Measurements from ENCODE around the gene FLRT2. TPM values are rescaled to one million over a fixed set of nuclear protein-coding genes. Genes with fewer than 3 reads are reported as not detected.

The FLRT2 gene
- total RNA-seq, 2 donors from 2014 or later, result 6.8 to 59.1 TPM

DNA sequence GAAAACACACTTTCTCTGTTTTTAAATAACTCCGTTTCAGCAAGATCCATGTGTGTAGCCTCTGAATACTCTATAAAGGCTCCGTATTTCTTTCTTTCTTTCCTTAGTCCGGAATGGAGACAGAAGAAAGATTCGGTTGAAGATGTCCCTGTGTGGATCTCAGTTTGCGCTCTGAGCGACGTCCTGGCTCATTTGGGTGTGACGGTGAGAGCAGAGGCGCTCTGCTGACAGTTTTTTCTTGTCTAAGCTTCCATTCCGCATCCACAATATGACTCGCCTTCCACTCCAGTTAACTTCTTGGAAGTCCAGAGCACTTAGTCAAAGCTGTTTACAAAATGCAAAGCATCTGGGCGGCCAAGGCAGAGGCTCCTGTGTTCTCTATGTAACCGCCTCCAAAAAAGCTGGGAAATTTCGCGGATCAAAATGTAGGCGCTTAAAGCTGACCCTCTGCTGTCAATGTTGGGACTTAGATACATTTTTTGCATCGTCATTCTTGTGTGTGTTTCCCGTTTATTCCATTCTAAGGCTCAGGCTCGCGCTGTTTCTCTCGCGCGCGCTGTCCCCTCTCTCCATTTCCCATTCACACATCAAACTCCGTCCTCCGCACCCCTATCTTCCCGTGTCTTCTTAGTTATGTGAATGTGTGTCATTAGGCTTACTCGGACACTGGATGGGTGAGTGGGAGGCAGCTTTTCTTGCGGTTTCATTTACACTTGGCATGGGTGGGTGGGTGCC, 880 bp upstream of the FLRT2 start:
- no peaks in the 10 kb centered on the region for H3K9me3 ChIP-seq
- DNase-seq (ENCODE audit: low spot score), result no peak
- intact Hi-C loops (cut with DNase I), result no loop called here
- TF ChIP-seq, protein P1, sequence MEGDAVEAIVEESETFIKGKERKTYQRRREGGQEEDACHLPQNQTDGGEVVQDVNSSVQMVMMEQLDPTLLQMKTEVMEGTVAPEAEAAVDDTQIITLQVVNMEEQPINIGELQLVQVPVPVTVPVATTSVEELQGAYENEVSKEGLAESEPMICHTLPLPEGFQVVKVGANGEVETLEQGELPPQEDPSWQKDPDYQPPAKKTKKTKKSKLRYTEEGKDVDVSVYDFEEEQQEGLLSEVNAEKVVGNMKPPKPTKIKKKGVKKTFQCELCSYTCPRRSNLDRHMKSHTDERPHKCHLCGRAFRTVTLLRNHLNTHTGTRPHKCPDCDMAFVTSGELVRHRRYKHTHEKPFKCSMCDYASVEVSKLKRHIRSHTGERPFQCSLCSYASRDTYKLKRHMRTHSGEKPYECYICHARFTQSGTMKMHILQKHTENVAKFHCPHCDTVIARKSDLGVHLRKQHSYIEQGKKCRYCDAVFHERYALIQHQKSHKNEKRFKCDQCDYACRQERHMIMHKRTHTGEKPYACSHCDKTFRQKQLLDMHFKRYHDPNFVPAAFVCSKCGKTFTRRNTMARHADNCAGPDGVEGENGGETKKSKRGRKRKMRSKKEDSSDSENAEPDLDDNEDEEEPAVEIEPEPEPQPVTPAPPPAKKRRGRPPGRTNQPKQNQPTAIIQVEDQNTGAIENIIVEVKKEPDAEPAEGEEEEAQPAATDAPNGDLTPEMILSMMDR (IDR thresholded peaks at IDR 0.05), result no peak
- no peak for TF ChIP-seq POLR2A (IDR thresholded peaks at IDR 0.05)
- peak overlapping the region; percentile 28 to 37 for H3K27ac ChIP-seq
- 1% methylated on average over 29 of the region's 29 CpGs for WGBS
- peak overlapping the region; percentile 42 to 49 for H3K4me3 ChIP-seq
- H3K36me3 ChIP-seq, result no peaks in the 10 kb centered on the region
- peaks cover 17% of the 10 kb centered on the region for H3K27me3 ChIP-seq (replicated peaks; ENCODE audit: insufficient read depth)
- H3K4me1 ChIP-seq (replicated peaks), result no peaks in the 10 kb centered on the region

DNA sequence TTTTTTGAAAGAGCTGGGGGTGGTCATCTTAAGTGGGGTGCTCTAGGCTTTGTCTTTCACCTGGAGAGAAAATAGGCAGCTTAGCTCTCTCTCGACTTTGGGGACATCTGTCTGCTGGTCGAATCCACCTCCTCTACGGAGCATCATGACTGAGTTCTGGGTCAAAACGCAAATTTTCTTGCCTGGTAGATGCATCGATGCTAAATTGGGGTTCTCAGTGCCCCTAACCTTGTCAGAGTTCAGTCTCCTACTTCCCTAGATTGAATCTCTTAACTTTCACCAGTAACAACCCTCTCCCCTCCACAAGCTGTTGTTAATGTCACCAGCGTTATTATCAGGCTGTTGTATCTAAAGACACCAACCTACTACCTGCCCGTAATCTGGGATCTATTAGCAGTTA, 682 bp downstream of the FLRT2 start:
- no peaks in the 10 kb centered on the region for H3K36me3 ChIP-seq
- H3K4me1 ChIP-seq (replicated peaks), result no peaks in the 10 kb centered on the region
- intact Hi-C loops (cut with DNase I), result loop anchor here (10.0 kb wide), 2 partner anchors 524 to 1276 kb away; no protein-coding TSS in a partner anchor
- H3K4me3 ChIP-seq, result peak overlapping the region; percentile 42 to 49
- no peaks in the 10 kb centered on the region for H3K9me3 ChIP-seq
- peaks cover 17% of the 10 kb centered on the region for H3K27me3 ChIP-seq (replicated peaks; ENCODE audit: insufficient read depth)
- TF ChIP-seq POLR2A (IDR thresholded peaks at IDR 0.05) (no peak), POLR2AphosphoS5 (IDR thresholded peaks at IDR 0.05) (no peak)
- TF ChIP-seq, protein P1 (IDR thresholded peaks at IDR 0.05), result no peak
- no peak for DNase-seq (ENCODE audit: low spot score)
- peak overlapping the region; percentile 28 to 37 for H3K27ac ChIP-seq
- WGBS, result under 1% methylated on average over 7 of the region's 7 CpGs

DNA sequence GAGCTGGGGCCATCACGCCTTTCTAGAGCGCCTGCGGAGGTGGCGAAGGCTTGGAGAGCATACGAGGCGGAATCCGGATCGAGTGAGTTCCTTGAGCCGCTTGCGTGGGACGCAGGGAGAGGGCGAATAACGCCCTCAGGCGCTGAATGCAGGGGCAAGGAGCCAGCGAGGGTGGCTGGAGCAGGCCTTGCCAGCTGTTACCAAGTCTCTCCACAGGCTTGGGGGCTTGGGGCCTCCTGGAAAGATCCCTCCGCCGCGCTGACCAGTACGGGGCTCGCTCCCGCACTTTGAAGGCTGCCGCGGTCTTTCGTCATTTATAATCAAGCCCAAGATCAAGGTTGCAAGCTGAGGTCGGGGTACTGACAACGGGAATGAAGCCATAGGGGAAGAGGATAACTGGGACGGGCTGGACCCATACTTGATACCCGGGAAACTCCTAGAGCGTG, 1.2 kb downstream of the FLRT2 start:
- Histone ChIP-seq H3K27me3 (replicated peaks; ENCODE audit: insufficient read depth) (peaks cover 17% of the 10 kb centered on the region), H3K4me3 (peak overlapping the region; percentile 42 to 49), H3K4me1 (replicated peaks) (no peaks in the 10 kb centered on the region), H3K36me3 (no peaks in the 10 kb centered on the region), H3K27ac (peak overlapping the region; percentile 28 to 45), H3K9me3 (no peaks in the 10 kb centered on the region)
- DNase-seq (ENCODE audit: low spot score), result peak; percentile 7
- under 1% methylated on average over 29 of the region's 29 CpGs for WGBS
- intact Hi-C loops (cut with DNase I), result loop anchor here (10.0 kb wide), 2 partner anchors 524 to 1276 kb away; no protein-coding TSS in a partner anchor
- TF ChIP-seq POLR2AphosphoS5 (IDR thresholded peaks at IDR 0.05) (no peak), POLR2A (IDR thresholded peaks at IDR 0.05) (no peak)
- TF ChIP-seq, protein P1 (IDR thresholded peaks at IDR 0.05), result no peak

DNA sequence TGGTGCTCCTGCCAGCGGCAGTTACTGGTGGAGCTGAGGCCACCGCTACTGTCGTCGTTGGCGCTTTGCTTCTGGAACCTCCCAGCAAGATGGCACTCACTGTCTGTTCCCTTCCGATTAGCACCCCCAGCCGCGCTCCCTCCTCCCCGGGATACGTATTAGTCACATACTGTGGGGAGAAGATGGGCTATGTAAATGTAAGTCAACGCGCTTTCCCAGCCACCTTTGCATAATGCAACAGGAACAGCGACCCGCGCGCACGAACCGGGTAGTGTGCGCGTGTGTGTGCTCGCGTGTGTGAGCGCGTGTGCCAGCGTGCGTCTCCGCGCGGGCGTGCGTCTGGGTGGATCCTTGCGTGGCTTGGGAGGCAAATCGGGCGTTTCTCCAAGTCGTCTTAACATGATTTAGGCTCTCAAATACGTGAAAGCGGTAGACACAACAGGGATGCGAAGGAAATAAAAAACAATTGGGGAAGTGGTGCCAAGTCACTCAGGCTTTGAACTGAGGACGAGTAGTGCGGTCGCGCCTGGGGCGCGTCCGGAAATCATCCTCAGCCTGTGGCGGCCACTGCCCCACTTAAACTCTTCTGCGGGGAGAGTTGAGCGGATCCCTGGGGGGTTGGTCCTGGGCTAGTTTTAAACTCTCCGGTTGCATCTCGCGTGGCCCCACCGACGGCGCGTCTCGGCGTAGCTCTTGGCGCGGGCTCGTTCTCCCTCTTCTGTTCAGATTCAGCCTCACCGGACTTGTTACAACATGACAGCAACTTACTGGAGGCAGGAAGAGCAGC, 1.8 kb downstream of the FLRT2 start:
- DNase-seq (ENCODE audit: low spot score), result peak; percentile 26
- peak overlapping the region; percentile 42 to 49 for H3K4me3 ChIP-seq
- H3K27ac ChIP-seq, result peak overlapping the region; percentile 59 to 62
- H3K36me3 ChIP-seq, result no peaks in the 10 kb centered on the region
- TF ChIP-seq POLR2A (IDR thresholded peaks at IDR 0.05) (no peak), POLR2AphosphoS5 (IDR thresholded peaks at IDR 0.05) (no peak)
- TF ChIP-seq, protein P1 (IDR thresholded peaks at IDR 0.05), result peak in 2 of 4 experiments; percentile 20 to 35
- no peaks in the 10 kb centered on the region for H3K9me3 ChIP-seq
- H3K27me3 ChIP-seq (replicated peaks; ENCODE audit: insufficient read depth), result peaks cover 17% of the 10 kb centered on the region
- 1% methylated on average over 61 of the region's 61 CpGs for WGBS
- H3K4me1 ChIP-seq (replicated peaks), result no peaks in the 10 kb centered on the region
- intact Hi-C loops (cut with DNase I), result loop anchor here (10.0 kb wide), 2 partner anchors 523 to 1277 kb away; no protein-coding TSS in a partner anchor
